DOHH2 (cell line): Measurements from ENCODE around the gene CTIF.

ENCODE experiments used
- H3F3A ChIP-seq: fragments of 200-600 bp; sonication (generic), shearing (Covaris generic); 2 replicates; pipeline ENCODE4 v1.6.0; 2016; ENCODE audit warnings: antibody characterized with exemption, mild to moderate bottlenecking; ENCODE audit not compliant: control insufficient read depth, insufficient read depth
- H3K27ac ChIP-seq: fragments of 200-600 bp; sonication (generic); 2 replicates; pipeline ENCODE4 v1.5.1; 2014; ENCODE audit warnings: low read depth, mild to moderate bottlenecking, low read length, moderate library complexity
- H3K27me3 ChIP-seq: fragments of 200-600 bp; sonication (generic); 2 replicates; pipeline ENCODE4 v1.6.1; 2014; ENCODE audit warnings: mild to moderate bottlenecking, low read length, mixed read lengths; ENCODE audit not compliant: control insufficient read depth
- H3K36me3 ChIP-seq: fragments of 200-600 bp; sonication (generic); 2 replicates; pipeline ENCODE4 v1.6.1; 2014; ENCODE audit warnings: mild to moderate bottlenecking, low read length, moderate library complexity, mixed read lengths; ENCODE audit not compliant: control insufficient read depth
- H3K4me1 ChIP-seq: fragments of 200-600 bp; sonication (generic); 2 replicates; pipeline ENCODE4 v1.6.1; 2014; ENCODE audit warnings: mild to moderate bottlenecking, low read length, mixed read lengths; ENCODE audit not compliant: control insufficient read depth
- H3K4me2 ChIP-seq: fragments of 200-600 bp; sonication (generic); 2 replicates; pipeline ENCODE4 v1.6.0; 2014; ENCODE audit warnings: mild to moderate bottlenecking, low read length, moderate library complexity
- H3K4me3 ChIP-seq: fragments of 200-600 bp; sonication (generic); 2 replicates; pipeline ENCODE4 v1.5.1; 2014; ENCODE audit warnings: mild to moderate bottlenecking, low read length, mixed read lengths
- H3K79me2 ChIP-seq: fragments of 200-600 bp; sonication (generic); 2 replicates; pipeline ENCODE4 v1.6.1; 2014; ENCODE audit warnings: mild to moderate bottlenecking, low read length, mixed read lengths; ENCODE audit not compliant: control insufficient read depth
- H3K9me2 ChIP-seq: fragments of 200-600 bp; sonication (generic); replicated peaks from 2 replicates; pipeline ENCODE4 v1.6.1; 2014; ENCODE audit warnings: mild to moderate bottlenecking, low read length, mixed read lengths; ENCODE audit not compliant: control insufficient read depth
- H3K9me3 ChIP-seq: fragments of 200-600 bp; sonication (generic); 2 replicates; pipeline ENCODE4 v1.6.1; 2014; ENCODE audit warnings: antibody characterized with exemption, low read length, mixed read lengths; ENCODE audit not compliant: control insufficient read depth, insufficient read depth
- H4K20me1 ChIP-seq: fragments of 200-600 bp; sonication (generic); 2 replicates; pipeline ENCODE4 v1.6.0; 2014; ENCODE audit warnings: low read depth, mild to moderate bottlenecking, antibody characterized with exemption, low read length, moderate library complexity; ENCODE audit not compliant: control insufficient read depth, insufficient read depth
- EZH2phosphoT487 ChIP-seq: fragments of 200-600 bp; sonication (generic); IDR thresholded peaks from 2 replicates; pipeline ENCODE4 v1.6.1; 2017; ENCODE audit warnings: borderline replicate concordance, mild to moderate bottlenecking, antibody characterized with exemption, low read length, moderate library complexity, mixed read lengths
- TF ChIP-seq, protein P1 (sequence below): fragments of 200-600 bp; sonication (generic); IDR thresholded peaks from one replicate; pipeline ENCODE4 v1.5.1; 2014; ENCODE audit warnings: antibody characterized with exemption, mild to moderate bottlenecking, low read depth, low read length; ENCODE audit not compliant: poor library complexity, severe bottlenecking

The CTIF gene

DNA sequence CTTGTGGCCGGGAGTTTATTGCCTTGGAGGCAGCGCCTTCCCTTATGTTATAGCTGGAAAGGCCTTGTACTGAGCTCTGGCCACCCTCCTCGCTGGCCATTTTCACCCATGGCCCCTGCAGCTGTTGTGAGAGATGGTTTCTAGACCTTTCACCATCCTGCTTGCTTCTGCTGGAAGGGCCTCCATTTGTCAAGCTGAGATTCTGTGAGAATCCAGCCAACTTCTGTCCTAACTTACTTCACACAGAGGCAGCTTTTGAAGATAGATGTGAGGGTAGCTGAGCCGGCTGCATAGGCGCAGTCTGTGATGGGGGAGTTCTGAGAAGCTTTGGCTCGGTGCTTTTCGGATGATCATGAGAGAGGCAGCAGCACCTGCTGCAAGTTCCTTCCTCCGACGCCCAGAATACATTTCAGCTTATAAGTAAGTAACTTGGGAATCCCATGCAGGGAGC is 8.7 kb downstream of the CTIF start:
- H3K4me2 ChIP-seq, result no peak overlapping the region
- peaks cover 5% of the 10 kb centered on the region; the same call in 1 of the 2 replicates for H3K27me3 ChIP-seq
- no peak overlapping the region for H3K27ac ChIP-seq
- no peaks in the 10 kb centered on the region for H3F3A ChIP-seq
- no peak for TF ChIP-seq EZH2phosphoT487
- TF ChIP-seq, protein P1, sequence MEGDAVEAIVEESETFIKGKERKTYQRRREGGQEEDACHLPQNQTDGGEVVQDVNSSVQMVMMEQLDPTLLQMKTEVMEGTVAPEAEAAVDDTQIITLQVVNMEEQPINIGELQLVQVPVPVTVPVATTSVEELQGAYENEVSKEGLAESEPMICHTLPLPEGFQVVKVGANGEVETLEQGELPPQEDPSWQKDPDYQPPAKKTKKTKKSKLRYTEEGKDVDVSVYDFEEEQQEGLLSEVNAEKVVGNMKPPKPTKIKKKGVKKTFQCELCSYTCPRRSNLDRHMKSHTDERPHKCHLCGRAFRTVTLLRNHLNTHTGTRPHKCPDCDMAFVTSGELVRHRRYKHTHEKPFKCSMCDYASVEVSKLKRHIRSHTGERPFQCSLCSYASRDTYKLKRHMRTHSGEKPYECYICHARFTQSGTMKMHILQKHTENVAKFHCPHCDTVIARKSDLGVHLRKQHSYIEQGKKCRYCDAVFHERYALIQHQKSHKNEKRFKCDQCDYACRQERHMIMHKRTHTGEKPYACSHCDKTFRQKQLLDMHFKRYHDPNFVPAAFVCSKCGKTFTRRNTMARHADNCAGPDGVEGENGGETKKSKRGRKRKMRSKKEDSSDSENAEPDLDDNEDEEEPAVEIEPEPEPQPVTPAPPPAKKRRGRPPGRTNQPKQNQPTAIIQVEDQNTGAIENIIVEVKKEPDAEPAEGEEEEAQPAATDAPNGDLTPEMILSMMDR, result no peak
- no peaks in the 10 kb centered on the region for H3K9me3 ChIP-seq
- H3K4me3 ChIP-seq, result no peak overlapping the region
- no peaks in the 10 kb centered on the region for H3K36me3 ChIP-seq
- H3K4me1 ChIP-seq, result peaks cover 7% of the 10 kb centered on the region; the same call in 1 of the 2 replicates
- no peaks in the 10 kb centered on the region for H3K79me2 ChIP-seq
- H3K9me2 ChIP-seq, result no peaks in the 10 kb centered on the region
- H4K20me1 ChIP-seq, result no peaks in the 10 kb centered on the region

GRCh38 chr18:48548011-48548771 is 9.4 kb downstream of the CTIF start:
- Histone ChIP-seq H4K20me1 (no peaks in the 10 kb centered on the region), H3K4me3 (no peak overlapping the region), H3K27me3 (no peaks in the 10 kb centered on the region), H3K79me2 (no peaks in the 10 kb centered on the region), H3F3A (no peaks in the 10 kb centered on the region), H3K36me3 (no peaks in the 10 kb centered on the region), H3K9me2 (no peaks in the 10 kb centered on the region), H3K9me3 (no peaks in the 10 kb centered on the region), H3K27ac (no peak overlapping the region), H3K4me1 (peaks cover 7% of the 10 kb centered on the region; the same call in 1 of the 2 replicates), H3K4me2 (no peak overlapping the region)
- no peak for TF ChIP-seq EZH2phosphoT487
- TF ChIP-seq, protein P1, result no peak

GRCh38 chr18:48548921-48549320 is 10.1 kb downstream of the CTIF start:
- Histone ChIP-seq H3K9me2 (no peaks in the 10 kb centered on the region), H3K36me3 (no peaks in the 10 kb centered on the region), H3K9me3 (no peaks in the 10 kb centered on the region), H3K4me3 (no peak overlapping the region), H3K27me3 (no peaks in the 10 kb centered on the region), H3K27ac (no peak overlapping the region), H3K79me2 (no peaks in the 10 kb centered on the region), H3F3A (no peaks in the 10 kb centered on the region), H3K4me2 (no peak overlapping the region), H3K4me1 (peaks cover 7% of the 10 kb centered on the region; the same call in 1 of the 2 replicates), H4K20me1 (no peaks in the 10 kb centered on the region)
- TF ChIP-seq, protein P1, result no peak
- TF ChIP-seq EZH2phosphoT487, result no peak
